Panc1 (cell line): ENCODE results near the gene FNIP2. TPM values are rescaled to one million over a fixed set of nuclear protein-coding genes. Genes with fewer than 3 reads are reported as not detected.

Experiments used
- ATAC-seq: fragments of 200-7000 bp; cut with Tn5 transposase; 2 replicates; pipeline ENCODE4 v1.9.1; 2020; ENCODE audit warnings: mild to moderate bottlenecking, moderate library complexity
- BruUV-seq: library from RNA; stranded (reverse); fragments of 400-500 nt; replicated peaks from 2 replicates; lab custom pipeline; 2021; lab: Mats Ljungman, UMichigan
- CTCF ChIA-PET: fragments of 300-600 bp; sonication (Branson Sonifier 250); formaldehyde crosslinking; loops from one replicate; lab custom pipeline; 2022; ENCODE audit warnings: antibody characterized with exemption; lab: Charles Lee
- POLR2A ChIA-PET: fragments of 300-600 bp; sonication (Branson Sonifier 250); formaldehyde crosslinking; loops from one replicate; lab custom pipeline; 2022; ENCODE audit warnings: antibody characterized with exemption; lab: Charles Lee
- DNase-seq: peaks from one replicate; pipeline ENCODE4 v3.0.0-alpha.2; 2010; ENCODE audit warnings: low read depth, low spot score
- H3K27ac ChIP-seq: 2 replicates; pipeline ENCODE4 v1.5.1; 2011; ENCODE audit warnings: mild to moderate bottlenecking, low read length, inconsistent platforms
- H3K27me3 ChIP-seq: fragments of 200-500 bp; sonication (Bioruptor generic); 2 replicates; pipeline ENCODE4 v1.6.0; 2014; ENCODE audit warnings: low read length, inconsistent platforms; ENCODE audit not compliant: control insufficient read depth, insufficient read depth
- H3K36me3 ChIP-seq: fragments of 200-500 bp; sonication (Bioruptor generic); 2 replicates; pipeline ENCODE4 v1.5.1; 2014; ENCODE audit warnings: inconsistent platforms, mild to moderate bottlenecking, low read length, moderate library complexity; ENCODE audit not compliant: control insufficient read depth, insufficient read depth
- H3K4me1 ChIP-seq: 2 replicates; pipeline ENCODE4 v1.5.1; 2011; ENCODE audit warnings: inconsistent platforms, mild to moderate bottlenecking, low read length, moderate library complexity; ENCODE audit not compliant: control insufficient read depth, insufficient read depth
- H3K4me3 ChIP-seq, 2 experiments: 2 replicates each; pipeline ENCODE4 v1.5.1; 2011 to 2012; ENCODE audit warnings: low read depth in 2 of 2, low read length in 2 of 2, mild to moderate bottlenecking in 2 of 2, inconsistent platforms in 1 of 2, moderate library complexity in 1 of 2
- H3K9me3 ChIP-seq: fragments of 200-500 bp; sonication (Bioruptor generic); 2 replicates; pipeline ENCODE4 v1.5.1; 2014; ENCODE audit warnings: low read depth, mild to moderate bottlenecking, inconsistent platforms, low read length, moderate library complexity; ENCODE audit not compliant: control insufficient read depth, insufficient read depth
- POLR2AphosphoS5 ChIP-seq: IDR thresholded peaks from 2 replicates; pipeline ENCODE4 v1.6.1; 2012; ENCODE audit warnings: mild to moderate bottlenecking, low read depth, low read length, moderate library complexity
- SIN3A ChIP-seq: IDR thresholded peaks from 2 replicates; pipeline ENCODE4 v1.6.1; 2012; ENCODE audit warnings: low read depth, mild to moderate bottlenecking, low read length, moderate library complexity, borderline replicate concordance; ENCODE audit not compliant: insufficient read depth
- TCF7L2 ChIP-seq: IDR thresholded peaks from 2 replicates; pipeline ENCODE4 v1.6.1; 2011; ENCODE audit warnings: mild to moderate bottlenecking, low read depth, low read length, inconsistent platforms
- in situ Hi-C: cut with HindIII; loops from 2 replicates; pipeline ENCODE4 v1.10.0; 2016; ENCODE audit warnings: low sequenced_read_pairs, low pct_unique_long_range_greater_than_20kb
- intact Hi-C: fragments of 100-400 bp; cut with micrococcal nuclease; formaldehyde crosslinking; loops from one replicate; pipeline ENCODE4 v1.10.0; 2022; ENCODE audit not compliant: unreplicated experiment
- total RNA-seq: library from RNA; stranded (reverse); gene quantifications from one replicate; pipeline ENCODE4 v1.2.1, GENCODE V29; 2021; ENCODE audit not compliant: unreplicated experiment
- TF ChIP-seq, protein P1 (sequence below): fragments of 450-650 bp; IDR thresholded peaks from 2 replicates; pipeline ENCODE4 v1.5.1; 2017; ENCODE audit warnings: mild to moderate bottlenecking
- TF ChIP-seq, protein P2 (sequence below), 2 experiments: IDR thresholded peaks; 2 replicates each; pipeline ENCODE4 v1.6.1; 2011 to 2012; ENCODE audit warnings: low read depth in 2 of 2, control low read depth in 1 of 2, low read length in 1 of 2, mild to moderate bottlenecking in 1 of 2, moderate library complexity in 1 of 2; ENCODE audit not compliant: insufficient read depth in 1 of 2

FNIP2 gene
- total RNA-seq, 1 experiment from 2014 or later: 17.7 TPM

DNA sequence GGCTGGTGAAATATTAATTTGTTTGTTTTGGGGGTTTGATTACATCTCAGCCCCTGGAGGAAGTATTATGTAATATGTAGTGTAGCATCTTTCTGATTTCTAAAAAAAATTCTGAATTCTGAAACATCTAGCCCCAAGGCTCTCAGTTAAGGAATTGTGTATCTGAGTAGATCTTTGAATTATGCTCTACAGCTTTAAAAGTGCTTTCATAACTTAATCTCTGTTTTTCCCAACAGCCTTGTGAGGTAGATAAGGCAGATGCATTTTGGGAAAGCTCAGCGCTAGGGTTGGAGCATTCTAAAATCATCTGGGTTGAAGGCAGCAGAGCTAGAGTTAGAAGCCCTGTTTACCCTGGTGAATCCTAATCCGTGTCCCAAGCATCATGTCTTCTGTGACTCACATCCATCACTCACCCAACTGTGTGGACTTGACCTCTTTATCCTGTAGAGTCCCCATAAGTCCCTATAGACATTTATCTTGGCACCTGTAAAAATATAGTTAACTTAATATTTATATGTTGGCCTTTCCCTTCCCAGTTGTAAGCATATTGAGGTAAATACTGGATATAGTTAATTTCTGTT is 49.8 kb downstream of the FNIP2 start:
- TF ChIP-seq, protein P1, sequence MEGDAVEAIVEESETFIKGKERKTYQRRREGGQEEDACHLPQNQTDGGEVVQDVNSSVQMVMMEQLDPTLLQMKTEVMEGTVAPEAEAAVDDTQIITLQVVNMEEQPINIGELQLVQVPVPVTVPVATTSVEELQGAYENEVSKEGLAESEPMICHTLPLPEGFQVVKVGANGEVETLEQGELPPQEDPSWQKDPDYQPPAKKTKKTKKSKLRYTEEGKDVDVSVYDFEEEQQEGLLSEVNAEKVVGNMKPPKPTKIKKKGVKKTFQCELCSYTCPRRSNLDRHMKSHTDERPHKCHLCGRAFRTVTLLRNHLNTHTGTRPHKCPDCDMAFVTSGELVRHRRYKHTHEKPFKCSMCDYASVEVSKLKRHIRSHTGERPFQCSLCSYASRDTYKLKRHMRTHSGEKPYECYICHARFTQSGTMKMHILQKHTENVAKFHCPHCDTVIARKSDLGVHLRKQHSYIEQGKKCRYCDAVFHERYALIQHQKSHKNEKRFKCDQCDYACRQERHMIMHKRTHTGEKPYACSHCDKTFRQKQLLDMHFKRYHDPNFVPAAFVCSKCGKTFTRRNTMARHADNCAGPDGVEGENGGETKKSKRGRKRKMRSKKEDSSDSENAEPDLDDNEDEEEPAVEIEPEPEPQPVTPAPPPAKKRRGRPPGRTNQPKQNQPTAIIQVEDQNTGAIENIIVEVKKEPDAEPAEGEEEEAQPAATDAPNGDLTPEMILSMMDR: no peak
- TF ChIP-seq, protein P2, sequence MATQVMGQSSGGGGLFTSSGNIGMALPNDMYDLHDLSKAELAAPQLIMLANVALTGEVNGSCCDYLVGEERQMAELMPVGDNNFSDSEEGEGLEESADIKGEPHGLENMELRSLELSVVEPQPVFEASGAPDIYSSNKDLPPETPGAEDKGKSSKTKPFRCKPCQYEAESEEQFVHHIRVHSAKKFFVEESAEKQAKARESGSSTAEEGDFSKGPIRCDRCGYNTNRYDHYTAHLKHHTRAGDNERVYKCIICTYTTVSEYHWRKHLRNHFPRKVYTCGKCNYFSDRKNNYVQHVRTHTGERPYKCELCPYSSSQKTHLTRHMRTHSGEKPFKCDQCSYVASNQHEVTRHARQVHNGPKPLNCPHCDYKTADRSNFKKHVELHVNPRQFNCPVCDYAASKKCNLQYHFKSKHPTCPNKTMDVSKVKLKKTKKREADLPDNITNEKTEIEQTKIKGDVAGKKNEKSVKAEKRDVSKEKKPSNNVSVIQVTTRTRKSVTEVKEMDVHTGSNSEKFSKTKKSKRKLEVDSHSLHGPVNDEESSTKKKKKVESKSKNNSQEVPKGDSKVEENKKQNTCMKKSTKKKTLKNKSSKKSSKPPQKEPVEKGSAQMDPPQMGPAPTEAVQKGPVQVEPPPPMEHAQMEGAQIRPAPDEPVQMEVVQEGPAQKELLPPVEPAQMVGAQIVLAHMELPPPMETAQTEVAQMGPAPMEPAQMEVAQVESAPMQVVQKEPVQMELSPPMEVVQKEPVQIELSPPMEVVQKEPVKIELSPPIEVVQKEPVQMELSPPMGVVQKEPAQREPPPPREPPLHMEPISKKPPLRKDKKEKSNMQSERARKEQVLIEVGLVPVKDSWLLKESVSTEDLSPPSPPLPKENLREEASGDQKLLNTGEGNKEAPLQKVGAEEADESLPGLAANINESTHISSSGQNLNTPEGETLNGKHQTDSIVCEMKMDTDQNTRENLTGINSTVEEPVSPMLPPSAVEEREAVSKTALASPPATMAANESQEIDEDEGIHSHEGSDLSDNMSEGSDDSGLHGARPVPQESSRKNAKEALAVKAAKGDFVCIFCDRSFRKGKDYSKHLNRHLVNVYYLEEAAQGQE (IDR thresholded peaks at IDR 0.05; ENCODE audit: insufficient read depth in 1 of 2, low read depth in 2 of 2, low read length in 1 of 2): no peak
- no peak for TF ChIP-seq POLR2AphosphoS5
- no peak for TF ChIP-seq TCF7L2
- no peak for TF ChIP-seq SIN3A
- Histone ChIP-seq H3K27ac (no peak overlapping the region), H3K27me3 (no peaks in the 10 kb centered on the region), H3K4me1 (peaks cover 20% of the 10 kb centered on the region), H3K9me3 (no peaks in the 10 kb centered on the region), H3K36me3 (no peaks in the 10 kb centered on the region), H3K4me3 (no peak overlapping the region)
- ChIA-PET CTCF (no interaction called here), POLR2A (no interaction called here)
- in situ Hi-C loops: no loop called here
- BruUV-seq: no TSS peak
- no peak for ATAC-seq
- no peak for DNase-seq
- intact Hi-C loops: no loop called here

DNA sequence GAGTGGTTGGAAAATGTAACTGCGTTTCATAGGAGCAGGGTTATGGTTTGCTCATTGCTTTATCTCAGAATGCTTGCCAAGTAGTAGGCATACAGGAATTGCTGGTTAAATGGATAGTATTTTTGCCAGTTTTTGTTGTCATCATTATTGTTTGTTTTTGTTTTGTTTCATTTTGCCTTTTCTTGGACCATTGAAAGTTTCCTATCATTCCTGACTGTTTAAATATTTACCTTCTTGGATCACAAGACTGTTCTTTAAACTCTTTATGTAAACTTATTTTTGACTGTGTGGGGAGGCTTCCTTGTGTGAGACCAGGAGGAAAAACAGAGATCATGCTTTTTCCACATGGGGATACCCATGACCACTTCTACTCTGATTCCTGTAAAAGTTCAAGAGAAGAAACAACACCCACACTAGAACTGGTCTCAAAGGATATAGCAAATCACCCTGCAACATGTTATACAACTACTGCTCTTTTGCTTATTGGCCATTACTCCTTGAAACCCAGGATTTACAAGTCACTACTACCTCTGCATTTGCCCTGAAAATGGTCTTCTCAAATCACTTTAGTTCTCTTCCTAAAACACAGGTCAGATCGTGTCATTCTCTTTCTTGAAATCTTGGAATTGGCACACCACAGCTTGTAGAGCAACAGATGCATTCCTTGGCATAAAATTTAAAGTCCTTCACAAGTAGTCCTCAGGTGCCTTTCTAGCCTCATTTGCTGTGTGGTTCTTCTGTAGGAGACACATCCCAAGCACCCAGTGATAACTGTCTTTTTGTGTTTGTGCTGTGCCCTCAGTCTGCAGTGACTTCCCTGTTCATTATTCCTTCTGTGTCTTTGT is 51.3 kb downstream of the FNIP2 start:
- no peaks in the 10 kb centered on the region for H3K36me3 ChIP-seq
- no TSS peak for BruUV-seq
- no peaks in the 10 kb centered on the region for H3K9me3 ChIP-seq
- in situ Hi-C loops (no loop called here), intact Hi-C loops (no loop called here)
- ATAC-seq (no peak), DNase-seq (no peak)
- H3K27me3 ChIP-seq: no peaks in the 10 kb centered on the region
- CTCF ChIA-PET: no interaction called here
- H3K4me3 ChIP-seq: no peak overlapping the region
- TF ChIP-seq, protein P2 (IDR thresholded peaks at IDR 0.05; ENCODE audit: insufficient read depth in 1 of 2, low read depth in 2 of 2, low read length in 1 of 2): no peak
- H3K27ac ChIP-seq: no peak overlapping the region; the same call in 1 of the 2 replicates
- POLR2A ChIA-PET: no interaction called here
- peaks cover 27% of the 10 kb centered on the region for H3K4me1 ChIP-seq
